Fibroblast of the aortic adventitia (primary cell): ENCODE measurements around the gene GRIN3B. TPM values are rescaled to one million over a fixed set of nuclear protein-coding genes. Genes with fewer than 3 reads are reported as not detected.

Experiments
- DNase-seq: peaks from one replicate; pipeline ENCODE4 v3.0.0-alpha.2; 2010; ENCODE audit warnings: low read depth
- H3K4me3 ChIP-seq: 2 replicates; pipeline ENCODE4 v1.5.1; 2011; ENCODE audit warnings: low read depth, mild to moderate bottlenecking, control low read depth, low read length, moderate library complexity
- total RNA-seq: library from RNA; depleted of rRNA; stranded (reverse); fragments of >200 nt; gene quantifications from 2 replicates; pipeline ENCODE4 v1.2.3, GENCODE V29; 2012; ENCODE audit warnings: low replicate concordance
- TF ChIP-seq, protein P1 (sequence below): IDR thresholded peaks from 2 replicates; pipeline ENCODE4 v1.5.1; 2011; ENCODE audit warnings: mild to moderate bottlenecking, low read length, control low read depth, inconsistent platforms; ENCODE audit not compliant: insufficient read depth

The GRIN3B gene
- total RNA-seq, 1 donor, result 0.45 TPM

DNA sequence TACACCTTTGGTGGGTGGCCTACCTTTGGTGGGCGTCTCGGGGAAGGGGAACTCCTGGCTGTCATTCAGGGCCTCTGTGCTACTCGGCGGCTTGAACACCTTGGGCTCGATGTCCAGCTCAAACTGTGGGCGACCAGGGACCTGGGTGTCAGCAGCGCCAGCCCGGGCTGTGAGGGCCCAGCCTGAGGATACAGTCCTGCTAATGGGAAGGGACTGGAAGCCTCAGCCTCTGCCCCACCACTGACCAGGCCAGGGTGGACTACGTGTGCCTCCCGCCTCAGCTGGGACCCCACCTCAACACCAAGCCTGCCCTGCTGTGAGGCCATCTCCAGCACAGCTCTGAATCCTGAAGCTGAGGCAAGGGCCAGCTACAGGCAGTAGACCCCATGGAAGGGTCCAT, 13.0 kb downstream of the GRIN3B start:
- TF ChIP-seq, protein P1, sequence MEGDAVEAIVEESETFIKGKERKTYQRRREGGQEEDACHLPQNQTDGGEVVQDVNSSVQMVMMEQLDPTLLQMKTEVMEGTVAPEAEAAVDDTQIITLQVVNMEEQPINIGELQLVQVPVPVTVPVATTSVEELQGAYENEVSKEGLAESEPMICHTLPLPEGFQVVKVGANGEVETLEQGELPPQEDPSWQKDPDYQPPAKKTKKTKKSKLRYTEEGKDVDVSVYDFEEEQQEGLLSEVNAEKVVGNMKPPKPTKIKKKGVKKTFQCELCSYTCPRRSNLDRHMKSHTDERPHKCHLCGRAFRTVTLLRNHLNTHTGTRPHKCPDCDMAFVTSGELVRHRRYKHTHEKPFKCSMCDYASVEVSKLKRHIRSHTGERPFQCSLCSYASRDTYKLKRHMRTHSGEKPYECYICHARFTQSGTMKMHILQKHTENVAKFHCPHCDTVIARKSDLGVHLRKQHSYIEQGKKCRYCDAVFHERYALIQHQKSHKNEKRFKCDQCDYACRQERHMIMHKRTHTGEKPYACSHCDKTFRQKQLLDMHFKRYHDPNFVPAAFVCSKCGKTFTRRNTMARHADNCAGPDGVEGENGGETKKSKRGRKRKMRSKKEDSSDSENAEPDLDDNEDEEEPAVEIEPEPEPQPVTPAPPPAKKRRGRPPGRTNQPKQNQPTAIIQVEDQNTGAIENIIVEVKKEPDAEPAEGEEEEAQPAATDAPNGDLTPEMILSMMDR, result no peak
- no peak for DNase-seq
- H3K4me3 ChIP-seq, result no peak overlapping the region

DNA sequence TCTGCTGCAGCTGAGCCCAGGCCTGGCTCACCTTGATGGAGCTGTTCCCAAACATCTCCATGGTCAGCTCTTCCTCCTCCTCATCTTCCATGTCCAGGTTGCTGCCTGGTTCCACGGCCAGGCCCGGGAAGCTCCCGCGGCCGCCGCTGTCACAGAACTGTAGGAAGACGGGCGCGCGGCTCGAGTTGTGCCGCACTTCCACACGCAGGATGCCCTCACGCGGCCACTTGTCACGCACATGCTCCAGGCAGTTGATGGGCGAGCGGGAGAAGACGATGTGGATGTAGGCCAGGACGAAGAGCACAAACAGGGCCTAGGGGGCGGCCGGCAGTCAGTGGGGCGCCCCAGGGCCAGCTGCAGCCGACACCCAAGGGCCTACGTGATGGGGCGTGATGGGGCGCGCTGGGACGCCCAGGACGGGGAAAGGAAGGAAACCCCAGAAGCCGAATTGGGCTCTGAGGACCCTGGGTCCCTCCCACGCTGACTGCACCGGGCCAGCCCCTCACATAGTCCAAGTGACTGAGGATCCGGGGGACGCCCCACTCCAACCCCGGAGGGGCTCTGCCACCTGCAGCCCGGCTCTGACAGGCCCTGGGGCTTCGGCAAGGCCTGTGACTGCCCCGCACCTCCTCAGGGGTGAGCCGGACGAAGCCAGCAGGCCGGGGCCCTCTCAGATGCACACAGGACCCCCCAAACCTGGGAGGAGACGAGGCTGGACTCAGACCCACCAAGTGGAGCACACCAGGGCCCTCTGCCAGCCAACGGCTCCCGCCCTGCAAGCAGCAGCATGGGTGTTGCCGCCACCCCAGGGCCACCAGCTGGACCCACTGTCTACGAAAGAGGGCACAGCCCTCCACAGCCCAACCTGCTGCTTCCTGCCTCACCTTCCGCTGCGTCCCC, 14.2 kb downstream of the GRIN3B start:
- TF ChIP-seq, protein P1, result no peak
- H3K4me3 ChIP-seq, result no peak overlapping the region
- no peak for DNase-seq

DNA sequence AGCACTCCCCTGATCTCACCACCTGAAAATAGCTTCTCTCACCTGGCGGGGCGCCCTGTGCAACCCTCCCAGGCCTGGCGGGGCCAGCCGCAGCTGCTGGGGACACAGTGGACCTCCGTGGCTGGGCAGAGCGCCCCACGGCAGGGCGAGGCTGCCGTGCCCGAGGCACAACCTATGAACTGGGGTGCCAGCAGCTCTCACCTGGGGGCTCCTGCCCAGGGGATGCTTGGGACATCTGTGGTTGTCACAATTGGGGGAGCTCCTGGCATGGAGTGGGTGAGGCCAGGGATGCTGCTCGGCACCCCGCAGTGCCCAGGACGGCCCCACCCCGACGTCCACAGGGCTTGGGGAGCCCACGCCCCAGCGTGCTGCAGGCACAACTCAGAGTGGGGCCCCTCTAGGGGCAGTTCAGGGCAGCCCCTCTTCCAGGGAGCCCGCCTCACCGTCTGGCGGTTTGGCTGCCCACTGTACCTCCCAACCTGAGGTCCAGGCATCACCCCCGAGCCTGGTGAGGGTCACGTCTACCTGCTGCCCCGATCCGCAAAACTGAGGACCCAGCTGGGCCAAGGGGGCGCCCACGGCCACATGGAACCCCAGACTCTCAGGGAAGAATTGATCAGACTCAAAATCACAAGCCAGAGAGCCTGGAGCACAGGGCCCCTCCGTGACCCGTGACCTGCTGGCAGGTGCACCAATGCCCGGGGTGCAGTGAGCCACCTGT, 15.0 kb downstream of the GRIN3B start:
- no peak overlapping the region for H3K4me3 ChIP-seq
- no peak for DNase-seq
- TF ChIP-seq, protein P1, result no peak

DNA sequence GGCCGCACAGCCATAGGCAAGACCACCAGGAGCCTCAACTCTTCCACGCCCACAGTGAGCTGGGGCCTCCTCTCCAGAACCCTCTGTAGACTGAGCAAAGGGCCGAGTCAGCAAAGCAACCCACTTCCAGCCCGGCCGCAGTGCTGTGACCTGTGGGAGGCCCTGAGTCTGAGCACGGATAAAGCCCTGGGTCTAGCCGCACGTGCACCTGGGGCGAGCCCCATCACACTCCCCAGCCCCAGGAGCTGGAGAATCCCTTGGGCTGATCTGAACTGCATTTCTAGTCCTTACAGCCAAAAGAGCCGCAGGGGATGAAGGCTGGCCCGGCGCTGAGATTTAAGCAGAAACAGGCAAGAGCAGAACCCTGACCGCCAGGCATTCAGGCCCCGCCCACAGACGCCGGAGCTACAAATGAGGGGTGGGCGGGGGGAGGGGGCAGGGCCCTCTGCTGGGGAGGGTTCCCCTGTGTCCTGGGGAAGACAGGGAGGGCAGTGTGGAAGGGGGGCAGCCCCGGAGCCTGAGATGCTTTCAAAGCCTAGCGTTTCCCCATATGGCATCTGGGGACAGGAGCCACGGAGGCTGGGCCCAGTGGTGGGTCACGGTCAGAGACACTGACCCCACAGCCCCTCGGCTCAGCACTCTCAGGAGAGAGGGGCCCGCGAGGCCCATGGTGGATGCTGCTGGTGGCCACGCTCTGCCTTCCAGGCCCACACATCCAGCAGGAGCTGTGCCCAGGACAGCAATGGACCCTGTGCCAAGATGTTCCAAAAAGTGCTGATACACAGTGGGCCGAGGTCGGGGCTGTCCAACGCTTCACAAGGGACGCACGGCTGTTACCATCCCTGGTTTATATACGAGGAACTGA, 15.8 kb downstream of the GRIN3B start:
- DNase-seq, result no peak
- TF ChIP-seq, protein P1, result no peak
- H3K4me3 ChIP-seq, result peak overlapping the region; percentile 18

DNA sequence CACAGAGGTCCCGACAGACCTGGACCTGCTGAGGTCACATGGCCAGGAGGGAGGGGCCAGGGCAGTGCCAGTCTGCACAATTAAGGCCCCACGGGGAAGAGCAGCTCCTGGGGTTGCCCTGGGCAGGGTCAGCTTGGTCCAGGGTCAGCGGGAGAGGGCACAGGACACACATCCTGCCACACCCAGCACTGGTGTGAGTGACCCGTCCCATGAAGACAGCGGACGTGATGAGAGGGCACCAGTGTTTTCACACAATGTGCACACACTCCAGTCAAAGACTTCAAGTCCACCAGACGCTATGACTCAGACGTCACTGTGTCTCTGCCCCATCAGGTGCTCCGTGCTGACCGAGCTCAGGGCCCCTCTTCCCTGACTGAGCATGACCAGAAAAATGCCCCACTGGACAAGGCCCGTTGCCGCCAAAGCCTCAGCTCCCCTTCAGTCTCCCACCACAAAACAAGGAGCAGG, 16.5 kb downstream of the GRIN3B start:
- TF ChIP-seq, protein P1, result no peak
- DNase-seq, result peak; percentile 62
- peak overlapping the region; percentile 28 for H3K4me3 ChIP-seq
